Stimulated activated CD8-positive, alpha-beta memory T cell treated with anti-CD3 and anti-CD28 coated beads, Interleukin-12 subunit alpha, Interleukin-12 subunit beta, amount 100 ng/mL, for 1 hour (primary cell): ENCODE measurements around the gene RNASE4.
"Not testable (repeated sequence)": the region's sequence is repeated elsewhere in the genome, so short reads cannot be mapped to it uniquely, and the experiment has no call there.

Experiments used
- DNase-seq: peaks from one replicate; pipeline ENCODE4 v3.0.0-alpha.2; 2020; ENCODE audit warnings: low read depth

RNASE4 gene

GRCh38 chr14:20698934-20699333, 14.6 kb downstream of the RNASE4 start:
- DNase-seq, result no peak

GRCh38 chr14:20699931-20700330, 15.6 kb downstream of the RNASE4 start:
- no peak for DNase-seq

- DNase-seq, result not testable (repeated sequence)
Measured at GRCh38 chr14:20700965-20701364, 16.6 kb downstream of the RNASE4 start.

GRCh38 chr14:20706657-20707355, 22.4 kb downstream of the RNASE4 start:
- DNase-seq, result no peak

- no peak for DNase-seq
Measured at GRCh38 chr14:20707622-20708021, 23.3 kb downstream of the RNASE4 start.

GRCh38 chr14:20711261-20711660, 26.9 kb downstream of the RNASE4 start:
- DNase-seq, result no peak

GRCh38 chr14:20711685-20712084, 27.3 kb downstream of the RNASE4 start:
- no peak for DNase-seq

GRCh38 chr14:20712904-20713303, 28.5 kb downstream of the RNASE4 start:
- DNase-seq, result no peak

GRCh38 chr14:20714593-20715250, 30.4 kb downstream of the RNASE4 start:
- DNase-seq, result no peak

GRCh38 chr14:20719777-20720176, 35.4 kb downstream of the RNASE4 start:
- no peak for DNase-seq

GRCh38 chr14:20720741-20721140, 36.4 kb downstream of the RNASE4 start:
- DNase-seq, result no peak

GRCh38 chr14:20722016-20722415, 37.7 kb downstream of the RNASE4 start:
- DNase-seq, result no peak

- DNase-seq, result no peak
Measured at GRCh38 chr14:20723488-20723887, 39.1 kb downstream of the RNASE4 start.

- not testable (repeated sequence) for DNase-seq
Measured at GRCh38 chr14:20726121-20726520, 41.8 kb downstream of the RNASE4 start.

- no peak for DNase-seq
Measured at GRCh38 chr14:20726531-20726930, 42.2 kb downstream of the RNASE4 start.

- no peak for DNase-seq
Measured at GRCh38 chr14:20730891-20731290, 46.5 kb downstream of the RNASE4 start.

- no peak for DNase-seq
Measured at GRCh38 chr14:20732477-20732876, 48.1 kb downstream of the RNASE4 start.

GRCh38 chr14:20732979-20733635, 48.7 kb downstream of the RNASE4 start:
- no peak for DNase-seq

GRCh38 chr14:20733684-20734429, 49.5 kb downstream of the RNASE4 start:
- DNase-seq, result no peak

GRCh38 chr14:20734430-20734806, 50.1 kb downstream of the RNASE4 start:
- no peak for DNase-seq

- not testable (repeated sequence) for DNase-seq
Measured at GRCh38 chr14:20738292-20738691, 53.9 kb downstream of the RNASE4 start.

- no peak for DNase-seq
Measured at GRCh38 chr14:20742132-20742531, 57.8 kb downstream of the RNASE4 start.

- DNase-seq, result no peak
Measured at GRCh38 chr14:20743556-20743955, 59.2 kb downstream of the RNASE4 start.
